Thyroid gland (tissue), 4 donors: Measurements from ENCODE around the gene DNAH1.

Experiments
- CTCF ChIP-seq, 6 experiments: fragments of 200-600 bp in 3 of 6; fragments of 450-650 bp in 3 of 6; sonication (generic) in 3 of 6; IDR thresholded peaks; one replicate each; pipeline ENCODE4 v1.5.1; 2016 to 2019; ENCODE audit warnings: antibody characterized with exemption in 6 of 6, mild to moderate bottlenecking in 2 of 6, inconsistent platforms in 1 of 6, moderate library complexity in 1 of 6
- POLR2A ChIP-seq, 2 donors: fragments of 450-650 bp; IDR thresholded peaks; one replicate each; pipeline ENCODE4 v1.6.1; 2017; ENCODE audit warnings: antibody characterized with exemption in 2 of 2, mild to moderate bottlenecking in 2 of 2, moderate library complexity in 1 of 2

GRCh38 chr3:52395503-52395865 is 79.4 kb downstream of the DNAH1 start:
- TF ChIP-seq CTCF (IDR thresholded peaks at IDR 0.05) (no peak), POLR2A (IDR thresholded peaks at IDR 0.05) (no peak)
